SK-N-SH (cell line): Measurements from ENCODE around the gene HBG1. TPM values are rescaled to one million over a fixed set of nuclear protein-coding genes. Genes with fewer than 3 reads are reported as not detected.

Experiments
- CTCF ChIA-PET: fragments of 300-600, 350-600 bp; formaldehyde crosslinking; extraction: SDS; loops from one replicate; lab custom pipeline; 2021; lab: Yijun Ruan, JAX
- POLR2A ChIA-PET: fragments of 350-600 bp; sonication (Branson Sonifier 250); formaldehyde crosslinking; extraction: SDS; loops from one replicate; lab custom pipeline; 2020; ENCODE audit warnings: antibody characterized with exemption, inconsistent platforms; lab: Yijun Ruan, JAX
- DNase-seq: peaks from one replicate; pipeline ENCODE4 v3.0.0; 2012
- H2AFZ ChIP-seq: fragments of 200-600 bp; sonication (generic); 2 replicates; pipeline ENCODE4 v1.8.1; 2016; ENCODE audit warnings: antibody characterized with exemption, mild to moderate bottlenecking, low read depth
- H3F3A ChIP-seq: fragments of 200-600 bp; sonication (generic); replicated peaks from 2 replicates; pipeline ENCODE3; 2016; ENCODE audit warnings: antibody characterized with exemption, mild to moderate bottlenecking; ENCODE audit not compliant: insufficient read depth
- H3K27ac ChIP-seq, 2 experiments: fragments of 200-500 bp in 1 of 2; fragments of 200-600 bp in 1 of 2; sonication (Bioruptor generic) in 1 of 2; sonication (generic), shearing (Covaris generic) in 1 of 2; 2 replicates each; pipeline versions ENCODE4 v1.5.1 to v1.6.1; 2014 to 2016; ENCODE audit warnings: low read depth in 2 of 2, inconsistent platforms in 1 of 2, low read length in 1 of 2, mild to moderate bottlenecking in 1 of 2, mixed read lengths in 1 of 2
- H3K27me3 ChIP-seq: fragments of 200-600 bp; sonication (generic), shearing (Covaris generic); 2 replicates; pipeline ENCODE4 v1.6.1; 2016; ENCODE audit warnings: mixed run types; ENCODE audit not compliant: insufficient read depth
- H3K36me3 ChIP-seq, 2 experiments: fragments of 200-500 bp in 1 of 2; fragments of 200-600 bp in 1 of 2; sonication (Bioruptor generic) in 1 of 2; sonication (generic) in 1 of 2; replicated peaks in 1 of 2; 2 replicates each; pipeline versions ENCODE3 to v1.5.1; 2014 to 2016; ENCODE audit warnings: low read length in 1 of 2, mild to moderate bottlenecking in 1 of 2; ENCODE audit not compliant: insufficient read depth in 2 of 2, control insufficient read depth in 1 of 2
- H3K4me1 ChIP-seq, 2 experiments: fragments of 200-500 bp in 1 of 2; fragments of 200-600 bp in 1 of 2; sonication (Bioruptor generic) in 1 of 2; sonication (generic), shearing (Covaris generic) in 1 of 2; 2 replicates each; pipeline versions ENCODE4 v1.5.1 to v1.6.1; 2014 to 2016; ENCODE audit warnings: low read depth in 1 of 2, low read length in 1 of 2, mixed run types in 1 of 2; ENCODE audit not compliant: insufficient read depth in 2 of 2, control insufficient read depth in 1 of 2
- H3K4me2 ChIP-seq: fragments of 200-600 bp; sonication (generic), shearing (Covaris generic); 2 replicates; pipeline ENCODE4 v1.6.1; 2017; ENCODE audit warnings: mixed run types
- H3K4me3 ChIP-seq, 2 experiments: fragments of 200-500 bp in 1 of 2; fragments of 200-600 bp in 1 of 2; sonication (Bioruptor generic) in 1 of 2; sonication (generic), shearing (Covaris generic) in 1 of 2; 2 replicates each; pipeline versions ENCODE4 v1.5.1 to v1.8.1; 2014 to 2016; ENCODE audit warnings: low read depth in 2 of 2, inconsistent platforms in 1 of 2, low read length in 1 of 2, mild to moderate bottlenecking in 1 of 2, mixed read lengths in 1 of 2, moderate library complexity in 1 of 2
- H3K79me2 ChIP-seq: fragments of 200-600 bp; sonication (generic); 2 replicates; pipeline ENCODE4 v1.8.1; 2017; ENCODE audit warnings: mild to moderate bottlenecking; ENCODE audit not compliant: insufficient read depth
- H3K9ac ChIP-seq: fragments of 200-600 bp; sonication (generic); 2 replicates; pipeline ENCODE4 v1.6.1; 2017; ENCODE audit warnings: mixed run types
- H3K9me2 ChIP-seq: fragments of 200-600 bp; sonication (generic); 2 replicates; pipeline ENCODE4 v1.6.1; 2017; ENCODE audit warnings: mixed run types
- H3K9me3 ChIP-seq: fragments of 200-600 bp; sonication (generic); 2 replicates; pipeline ENCODE4 v1.6.1; 2017; ENCODE audit warnings: mixed run types, mild to moderate bottlenecking, moderate library complexity
- H4K20me1 ChIP-seq: fragments of 200-600 bp; sonication (generic); 2 replicates; pipeline ENCODE4 v1.6.1; 2017; ENCODE audit warnings: mild to moderate bottlenecking, mixed run types; ENCODE audit not compliant: insufficient read depth
- CHD2 ChIP-seq: fragments of 150-350 bp; IDR thresholded peaks from 2 replicates; pipeline ENCODE4 v1.6.1; 2018; ENCODE audit warnings: low read length; ENCODE audit not compliant: partially characterized antibody
- MXI1 ChIP-seq: IDR thresholded peaks from 2 replicates; pipeline ENCODE4 v1.6.1; 2012; ENCODE audit warnings: mild to moderate bottlenecking, low read depth, low read length, improper control_type of control experiment
- NRF1 ChIP-seq: IDR thresholded peaks from 2 replicates; pipeline ENCODE4 v1.6.1; 2012; ENCODE audit warnings: low read depth, mild to moderate bottlenecking, low read length
- POLR2AphosphoS5 ChIP-seq: IDR thresholded peaks from 2 replicates; pipeline ENCODE4 v1.6.1; 2012; ENCODE audit warnings: low read depth, low read length
- RAD21 ChIP-seq: IDR thresholded peaks from 2 replicates; pipeline ENCODE4 v1.6.1; 2012; ENCODE audit warnings: mild to moderate bottlenecking, low read length
- RCOR1 ChIP-seq: fragments of 150-350 bp; IDR thresholded peaks from 2 replicates; pipeline ENCODE4 v1.6.1; 2017; ENCODE audit warnings: antibody characterized with exemption, low read length
- RFX5 ChIP-seq: IDR thresholded peaks from 2 replicates; pipeline ENCODE4 v1.6.1; 2012; ENCODE audit warnings: mild to moderate bottlenecking, improper control_type of control experiment, low read length
- RXRA ChIP-seq: IDR thresholded peaks from 2 replicates; pipeline ENCODE4 v1.4.0; 2012; ENCODE audit warnings: low read depth, mild to moderate bottlenecking, borderline replicate concordance
- SIN3A ChIP-seq: IDR thresholded peaks from 2 replicates; pipeline ENCODE4 v1.6.1; 2012; ENCODE audit warnings: low read depth, mild to moderate bottlenecking, low read length, moderate library complexity, borderline replicate concordance
- SMC3 ChIP-seq: IDR thresholded peaks from 2 replicates; pipeline ENCODE4 v1.6.1; 2012; ENCODE audit warnings: low read depth, low read length, improper control_type of control experiment
- TCF12 ChIP-seq: IDR thresholded peaks from 2 replicates; pipeline ENCODE4 v1.4.0; 2012
- WGBS: methylation state at CpG from one replicate; pipeline ENCODE4 v1.1.6; 2017; ENCODE audit warnings: low lambda C conversion rate; 5-methylcytosine and 5-hydroxymethylcytosine counted together
- polyA plus RNA-seq, 3 experiments: library from polyadenylated mRNA; depleted of rRNA; stranded (reverse); fragments of >200 nt; gene quantifications; 2 replicates each; pipeline ENCODE4 v1.2.3, GENCODE V29; 2012
- TF ChIP-seq, protein P1 (sequence below): IDR thresholded peaks from 2 replicates; pipeline ENCODE4 v1.4.0; 2012; ENCODE audit warnings: low read depth
- TF ChIP-seq, protein P2 (sequence below): fragments of 150-350 bp; IDR thresholded peaks from 2 replicates; pipeline ENCODE4 v1.6.1; 2016; ENCODE audit warnings: mild to moderate bottlenecking, low read depth, low read length
- TF ChIP-seq, protein P3 (sequence below): fragments of 200-600 bp; sonication (generic); IDR thresholded peaks from 2 replicates; pipeline ENCODE4 v1.6.1; 2017; ENCODE audit warnings: antibody characterized with exemption, mild to moderate bottlenecking, moderate library complexity
- TF ChIP-seq, protein P4 (sequence below): IDR thresholded peaks from 2 replicates; pipeline ENCODE4; 2012
- TF ChIP-seq, protein P5 (sequence below): fragments of 150-350 bp; IDR thresholded peaks from 2 replicates; pipeline ENCODE4 v1.6.1; 2017; ENCODE audit warnings: antibody characterized with exemption, low read length, low read depth, borderline replicate concordance

The HBG1 gene
- polyA plus RNA-seq, 1 of the 3 experiments (the other 2 are of a cell fraction), result not detected

DNA sequence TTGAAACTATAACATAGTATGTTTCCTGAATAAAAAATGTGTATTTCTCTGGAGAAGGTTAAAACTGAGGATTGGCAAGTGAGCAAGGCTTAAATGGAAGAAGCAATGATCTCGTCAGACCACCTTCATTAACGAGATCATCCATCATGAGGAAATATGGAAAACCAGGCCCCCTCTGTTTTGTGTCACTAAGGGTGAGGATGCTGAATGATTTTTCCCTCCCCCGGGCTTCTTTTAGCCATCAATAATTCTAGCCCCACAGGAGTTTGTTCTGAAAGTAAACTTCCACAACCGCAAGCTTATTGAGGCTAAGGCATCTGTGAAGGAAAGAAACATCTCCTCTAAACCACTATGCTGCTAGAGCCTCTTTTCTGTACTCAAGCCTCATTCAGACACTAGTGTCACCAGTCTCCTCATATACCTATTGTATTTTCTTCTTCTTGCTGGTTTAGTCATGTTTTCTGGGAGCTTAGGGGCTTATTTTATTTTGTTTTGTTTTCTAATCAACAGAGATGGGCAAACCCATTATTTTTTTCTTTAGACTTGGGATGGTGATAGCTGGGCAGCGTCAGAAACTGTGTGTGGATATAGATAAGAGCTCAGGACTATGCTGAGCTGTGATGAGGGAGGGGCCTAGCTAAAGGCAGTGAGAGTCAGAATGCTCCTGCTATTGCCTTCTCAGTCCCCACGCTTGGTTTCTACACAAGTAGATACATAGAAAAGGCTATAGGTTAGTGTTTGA, 25.9 kb upstream of the HBG1 start:
- POLR2A ChIA-PET, result no interaction called here
- Histone ChIP-seq H3K27ac (no peak overlapping the region), H3K79me2 (no peaks in the 10 kb centered on the region), H2AFZ (no peak overlapping the region), H3K36me3 (no peaks in the 10 kb centered on the region), H3K9me3 (no peaks in the 10 kb centered on the region), H3K27me3 (no peaks in the 10 kb centered on the region; the same call in 1 of the 2 replicates), H3F3A (no peaks in the 10 kb centered on the region), H3K4me2 (no peak overlapping the region), H3K4me3 (no peak overlapping the region), H3K9me2 (no peaks in the 10 kb centered on the region), H3K9ac (no peak overlapping the region), H3K4me1 (no peaks in the 10 kb centered on the region), H4K20me1 (no peaks in the 10 kb centered on the region)
- no peak for DNase-seq
- TF ChIP-seq RCOR1, result no peak
- TF ChIP-seq, protein P1, sequence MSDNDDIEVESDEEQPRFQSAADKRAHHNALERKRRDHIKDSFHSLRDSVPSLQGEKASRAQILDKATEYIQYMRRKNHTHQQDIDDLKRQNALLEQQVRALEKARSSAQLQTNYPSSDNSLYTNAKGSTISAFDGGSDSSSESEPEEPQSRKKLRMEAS, result no peak
- TF ChIP-seq POLR2AphosphoS5, result no peak
- no peak for TF ChIP-seq SIN3A
- TF ChIP-seq SMC3, result no peak
- TF ChIP-seq RAD21, result no peak
- TF ChIP-seq CHD2, result no peak
- TF ChIP-seq, protein P2, sequence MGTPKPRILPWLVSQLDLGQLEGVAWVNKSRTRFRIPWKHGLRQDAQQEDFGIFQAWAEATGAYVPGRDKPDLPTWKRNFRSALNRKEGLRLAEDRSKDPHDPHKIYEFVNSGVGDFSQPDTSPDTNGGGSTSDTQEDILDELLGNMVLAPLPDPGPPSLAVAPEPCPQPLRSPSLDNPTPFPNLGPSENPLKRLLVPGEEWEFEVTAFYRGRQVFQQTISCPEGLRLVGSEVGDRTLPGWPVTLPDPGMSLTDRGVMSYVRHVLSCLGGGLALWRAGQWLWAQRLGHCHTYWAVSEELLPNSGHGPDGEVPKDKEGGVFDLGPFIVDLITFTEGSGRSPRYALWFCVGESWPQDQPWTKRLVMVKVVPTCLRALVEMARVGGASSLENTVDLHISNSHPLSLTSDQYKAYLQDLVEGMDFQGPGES, result no peak
- TF ChIP-seq RXRA, result no peak
- TF ChIP-seq RFX5, result no peak
- TF ChIP-seq, protein P3, sequence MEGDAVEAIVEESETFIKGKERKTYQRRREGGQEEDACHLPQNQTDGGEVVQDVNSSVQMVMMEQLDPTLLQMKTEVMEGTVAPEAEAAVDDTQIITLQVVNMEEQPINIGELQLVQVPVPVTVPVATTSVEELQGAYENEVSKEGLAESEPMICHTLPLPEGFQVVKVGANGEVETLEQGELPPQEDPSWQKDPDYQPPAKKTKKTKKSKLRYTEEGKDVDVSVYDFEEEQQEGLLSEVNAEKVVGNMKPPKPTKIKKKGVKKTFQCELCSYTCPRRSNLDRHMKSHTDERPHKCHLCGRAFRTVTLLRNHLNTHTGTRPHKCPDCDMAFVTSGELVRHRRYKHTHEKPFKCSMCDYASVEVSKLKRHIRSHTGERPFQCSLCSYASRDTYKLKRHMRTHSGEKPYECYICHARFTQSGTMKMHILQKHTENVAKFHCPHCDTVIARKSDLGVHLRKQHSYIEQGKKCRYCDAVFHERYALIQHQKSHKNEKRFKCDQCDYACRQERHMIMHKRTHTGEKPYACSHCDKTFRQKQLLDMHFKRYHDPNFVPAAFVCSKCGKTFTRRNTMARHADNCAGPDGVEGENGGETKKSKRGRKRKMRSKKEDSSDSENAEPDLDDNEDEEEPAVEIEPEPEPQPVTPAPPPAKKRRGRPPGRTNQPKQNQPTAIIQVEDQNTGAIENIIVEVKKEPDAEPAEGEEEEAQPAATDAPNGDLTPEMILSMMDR, result no peak
- TF ChIP-seq TCF12, result no peak
- no peak for TF ChIP-seq NRF1
- TF ChIP-seq, protein P4, sequence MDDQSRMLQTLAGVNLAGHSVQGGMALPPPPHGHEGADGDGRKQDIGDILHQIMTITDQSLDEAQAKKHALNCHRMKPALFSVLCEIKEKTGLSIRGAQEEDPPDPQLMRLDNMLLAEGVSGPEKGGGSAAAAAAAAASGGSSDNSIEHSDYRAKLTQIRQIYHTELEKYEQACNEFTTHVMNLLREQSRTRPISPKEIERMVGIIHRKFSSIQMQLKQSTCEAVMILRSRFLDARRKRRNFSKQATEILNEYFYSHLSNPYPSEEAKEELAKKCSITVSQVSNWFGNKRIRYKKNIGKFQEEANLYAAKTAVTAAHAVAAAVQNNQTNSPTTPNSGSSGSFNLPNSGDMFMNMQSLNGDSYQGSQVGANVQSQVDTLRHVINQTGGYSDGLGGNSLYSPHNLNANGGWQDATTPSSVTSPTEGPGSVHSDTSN, result no peak
- TF ChIP-seq MXI1, result no peak
- TF ChIP-seq, protein P5, sequence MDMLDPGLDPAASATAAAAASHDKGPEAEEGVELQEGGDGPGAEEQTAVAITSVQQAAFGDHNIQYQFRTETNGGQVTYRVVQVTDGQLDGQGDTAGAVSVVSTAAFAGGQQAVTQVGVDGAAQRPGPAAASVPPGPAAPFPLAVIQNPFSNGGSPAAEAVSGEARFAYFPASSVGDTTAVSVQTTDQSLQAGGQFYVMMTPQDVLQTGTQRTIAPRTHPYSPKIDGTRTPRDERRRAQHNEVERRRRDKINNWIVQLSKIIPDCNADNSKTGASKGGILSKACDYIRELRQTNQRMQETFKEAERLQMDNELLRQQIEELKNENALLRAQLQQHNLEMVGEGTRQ, result no peak
- WGBS, result 22% methylated on average over 6 of the region's 6 CpGs
- CTCF ChIA-PET, result interaction anchor here (0.6 kb wide), 1 partner anchor 16 kb away, joined by 4 read pairs; no protein-coding TSS in a partner anchor
